Measurements from ENCODE around the gene NCLN.
"Not testable (repeated sequence)": the region's sequence is repeated elsewhere in the genome, so short reads cannot be mapped to it uniquely, and the experiment has no call there.

The NCLN gene

GRCh38 chr19:3225169-3225485, 39.4 kb downstream of the NCLN start:
- DNase-seq (ENCODE audit: low spot score) = no peak

GRCh38 chr19:3225677-3226093, 40.0 kb downstream of the NCLN start:
- DNase-seq (ENCODE audit: low spot score) = no peak

- no peak for DNase-seq (ENCODE audit: low spot score)
Observed at GRCh38 chr19:3227054-3227626, 41.4 kb downstream of the NCLN start.

GRCh38 chr19:3229346-3229743, 43.6 kb downstream of the NCLN start:
- no peak for DNase-seq (ENCODE audit: low spot score)

GRCh38 chr19:3229888-3230496, 44.3 kb downstream of the NCLN start:
- DNase-seq (ENCODE audit: low spot score) = no peak

GRCh38 chr19:3231288-3231687, 45.6 kb downstream of the NCLN start:
- no peak for DNase-seq (ENCODE audit: low spot score)

- no peak for DNase-seq (ENCODE audit: low spot score)
Observed at GRCh38 chr19:3233116-3233515, 47.4 kb downstream of the NCLN start.

- DNase-seq (ENCODE audit: low spot score) = no peak
Observed at GRCh38 chr19:3233831-3234230, 48.1 kb downstream of the NCLN start.

- DNase-seq (ENCODE audit: low spot score) = no peak
Observed at GRCh38 chr19:3234800-3235199, 49.1 kb downstream of the NCLN start.

GRCh38 chr19:3235604-3236003, 49.9 kb downstream of the NCLN start:
- not testable (repeated sequence) for DNase-seq (ENCODE audit: low spot score)

- DNase-seq (ENCODE audit: low spot score) = no peak
Observed at GRCh38 chr19:3236272-3236671, 50.5 kb downstream of the NCLN start.

- DNase-seq (ENCODE audit: low spot score) = no peak
Observed at GRCh38 chr19:3238066-3238561, 52.4 kb downstream of the NCLN start.

GRCh38 chr19:3239367-3239766, 53.6 kb downstream of the NCLN start:
- no peak for DNase-seq (ENCODE audit: low spot score)

- DNase-seq (ENCODE audit: low spot score) = no peak
Observed at GRCh38 chr19:3243819-3244700, 58.3 kb downstream of the NCLN start.

GRCh38 chr19:3245050-3245449, 59.3 kb downstream of the NCLN start:
- no peak for DNase-seq (ENCODE audit: low spot score)

- DNase-seq (ENCODE audit: low spot score) = no peak
Observed at GRCh38 chr19:3248728-3249326, 63.1 kb downstream of the NCLN start.

GRCh38 chr19:3249408-3249807, 63.7 kb downstream of the NCLN start:
- DNase-seq (ENCODE audit: low spot score) = peak; percentile 56

- no peak for DNase-seq (ENCODE audit: low spot score)
Observed at GRCh38 chr19:3250675-3251074, 64.9 kb downstream of the NCLN start.

- no peak for DNase-seq (ENCODE audit: low spot score)
Observed at GRCh38 chr19:3251229-3251628, 65.5 kb downstream of the NCLN start.

- DNase-seq (ENCODE audit: low spot score) = no peak
Observed at GRCh38 chr19:3252650-3253049, 66.9 kb downstream of the NCLN start.

- DNase-seq (ENCODE audit: low spot score) = no peak
Observed at GRCh38 chr19:3253270-3253669, 67.5 kb downstream of the NCLN start.

- DNase-seq (ENCODE audit: low spot score) = no peak
Observed at GRCh38 chr19:3254520-3254919, 68.8 kb downstream of the NCLN start.

- DNase-seq (ENCODE audit: low spot score) = no peak
Observed at GRCh38 chr19:3257071-3257470, 71.3 kb downstream of the NCLN start.

Data from SW480 (cell line).